ENCODE results near the gene IL1B.
"Not testable (repeated sequence)": the region's sequence is repeated elsewhere in the genome, so short reads cannot be mapped to it uniquely, and the experiment has no call there.

IL1B gene

GRCh38 chr2:112849956-112850355 is 13.4 kb upstream of the IL1B start:
- DNase-seq (ENCODE audit: low spot score) = no peak

- DNase-seq (ENCODE audit: low spot score) = no peak
Measured at GRCh38 chr2:112848833-112849232, 12.3 kb upstream of the IL1B start.

- DNase-seq (ENCODE audit: low spot score) = no peak
Measured at GRCh38 chr2:112846031-112846430, 9.5 kb upstream of the IL1B start.

- no peak for DNase-seq (ENCODE audit: low spot score)
Measured at GRCh38 chr2:112843836-112844235, 7.3 kb upstream of the IL1B start.

GRCh38 chr2:112843288-112843687 is 6.7 kb upstream of the IL1B start:
- no peak for DNase-seq (ENCODE audit: low spot score)

- no peak for DNase-seq (ENCODE audit: low spot score)
Measured at GRCh38 chr2:112841295-112842044, 4.9 kb upstream of the IL1B start.

- DNase-seq (ENCODE audit: low spot score) = no peak
Measured at GRCh38 chr2:112840068-112840445, 3.5 kb upstream of the IL1B start.

GRCh38 chr2:112839407-112840067 is 3.0 kb upstream of the IL1B start:
- no peak for DNase-seq (ENCODE audit: low spot score)

GRCh38 chr2:112836163-112836560 is 417 bp downstream of the IL1B start:
- no peak for DNase-seq (ENCODE audit: low spot score)

- no peak for DNase-seq (ENCODE audit: low spot score)
Measured at GRCh38 chr2:112835536-112836162, 930 bp downstream of the IL1B start.

- DNase-seq (ENCODE audit: low spot score) = no peak
Measured at GRCh38 chr2:112835061-112835501, 1.5 kb downstream of the IL1B start.

- DNase-seq (ENCODE audit: low spot score) = no peak
Measured at GRCh38 chr2:112834396-112835037, 2.1 kb downstream of the IL1B start.

- no peak for DNase-seq (ENCODE audit: low spot score)
Measured at GRCh38 chr2:112833976-112834375, 2.6 kb downstream of the IL1B start.

GRCh38 chr2:112833639-112833931 is 3.0 kb downstream of the IL1B start:
- not testable (repeated sequence) for DNase-seq (ENCODE audit: low spot score)

GRCh38 chr2:112832841-112833638 is 3.5 kb downstream of the IL1B start:
- DNase-seq (ENCODE audit: low spot score) = no peak

GRCh38 chr2:112831946-112832840 is 4.4 kb downstream of the IL1B start:
- DNase-seq (ENCODE audit: low spot score) = no peak

- no peak for DNase-seq (ENCODE audit: low spot score)
Measured at GRCh38 chr2:112831513-112831845, 5.1 kb downstream of the IL1B start.

GRCh38 chr2:112830682-112831512 is 5.7 kb downstream of the IL1B start:
- no peak for DNase-seq (ENCODE audit: low spot score)

GRCh38 chr2:112829961-112830681 is 6.5 kb downstream of the IL1B start:
- no peak for DNase-seq (ENCODE audit: low spot score)
